HG03064 (cell line): ENCODE data around the gene ERCC1.

Experiments used
- ATAC-seq: cut with Tn5 transposase; IDR thresholded peaks from one replicate; pipeline ENCODE4 v1.9.1; 2021; ENCODE audit warnings: low read depth; ENCODE audit not compliant: unreplicated experiment

The ERCC1 gene

DNA sequence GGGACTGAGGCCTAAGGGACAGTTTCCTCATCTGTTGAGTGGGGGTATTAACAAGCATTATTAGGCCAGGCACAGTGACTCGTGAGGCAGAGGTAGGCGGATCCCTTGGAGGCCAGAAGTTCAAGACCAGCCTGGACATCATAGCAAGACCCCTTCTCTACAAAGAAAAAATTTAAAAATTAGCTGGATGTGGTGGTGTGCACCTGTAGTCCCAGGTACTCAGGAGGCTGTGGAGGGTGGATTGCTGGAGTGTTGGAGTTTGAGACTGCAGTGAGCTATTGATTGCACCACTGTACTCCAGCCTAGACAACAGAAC, 32.7 kb upstream of the ERCC1 start:
- ATAC-seq = no peak

DNA sequence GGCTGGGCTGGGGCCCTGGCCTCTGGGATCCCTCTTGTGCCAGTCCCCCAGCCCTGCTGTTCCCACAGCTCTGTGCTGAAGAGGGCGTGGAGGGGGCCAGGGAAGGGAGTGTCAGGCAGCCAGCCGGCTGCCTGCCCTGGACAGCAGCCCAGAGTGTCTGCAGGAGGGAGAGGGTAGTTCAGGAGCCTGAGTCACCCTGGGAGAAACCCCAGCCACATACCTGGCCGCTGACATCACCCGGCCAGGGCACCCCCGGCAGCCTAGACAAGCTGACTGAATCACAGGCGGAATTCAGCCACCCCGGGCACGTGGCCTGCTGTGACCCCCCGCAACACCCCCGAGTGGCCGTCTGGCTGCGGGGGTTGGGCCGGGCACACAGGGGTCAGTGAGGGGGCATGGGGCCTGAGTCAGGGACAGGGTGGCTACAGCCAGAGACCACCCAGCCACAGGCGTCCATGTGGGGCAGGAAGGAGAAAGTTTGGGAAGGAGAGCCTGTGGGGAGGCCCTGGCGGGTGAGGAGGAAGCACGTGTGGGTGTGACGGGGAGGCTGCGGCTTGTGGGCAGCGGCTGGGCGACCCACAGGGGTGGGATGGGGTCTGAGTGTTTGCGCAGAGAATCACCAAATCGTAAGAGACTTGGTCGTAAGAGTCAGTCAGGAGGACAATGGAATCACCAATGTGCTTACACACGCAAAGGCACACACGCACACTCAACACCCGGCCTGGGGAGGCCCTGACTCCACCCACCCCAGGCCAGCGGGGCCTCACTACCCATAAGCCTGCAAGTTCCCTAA, 32.2 kb upstream of the ERCC1 start:
- no peak for ATAC-seq

DNA sequence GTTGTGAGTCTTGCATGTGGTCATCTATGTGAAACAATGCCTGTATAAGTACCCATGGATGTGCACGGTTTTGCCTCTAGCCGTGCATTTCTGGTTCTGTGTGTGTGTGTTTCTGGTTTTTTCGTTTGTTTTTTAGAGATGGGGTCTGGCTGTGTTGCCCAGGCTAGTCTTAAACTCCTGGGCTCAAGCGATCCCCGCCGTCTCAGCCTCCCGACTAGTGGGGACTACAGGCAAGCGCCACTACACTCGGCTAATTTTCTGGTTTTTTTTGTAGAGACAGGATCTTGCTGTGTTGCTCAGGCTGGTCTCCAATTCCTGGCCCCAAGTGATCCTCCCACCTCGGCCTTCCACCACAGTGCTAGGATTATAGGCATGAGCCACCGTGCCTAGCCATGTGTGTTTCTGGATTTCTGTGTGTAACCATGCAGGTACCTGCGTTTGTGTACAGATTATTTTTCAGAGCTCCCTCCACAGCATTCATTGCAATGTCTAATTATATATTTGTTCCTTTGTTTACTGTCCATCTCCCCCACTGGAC, 28.2 kb upstream of the ERCC1 start:
- no peak for ATAC-seq

DNA sequence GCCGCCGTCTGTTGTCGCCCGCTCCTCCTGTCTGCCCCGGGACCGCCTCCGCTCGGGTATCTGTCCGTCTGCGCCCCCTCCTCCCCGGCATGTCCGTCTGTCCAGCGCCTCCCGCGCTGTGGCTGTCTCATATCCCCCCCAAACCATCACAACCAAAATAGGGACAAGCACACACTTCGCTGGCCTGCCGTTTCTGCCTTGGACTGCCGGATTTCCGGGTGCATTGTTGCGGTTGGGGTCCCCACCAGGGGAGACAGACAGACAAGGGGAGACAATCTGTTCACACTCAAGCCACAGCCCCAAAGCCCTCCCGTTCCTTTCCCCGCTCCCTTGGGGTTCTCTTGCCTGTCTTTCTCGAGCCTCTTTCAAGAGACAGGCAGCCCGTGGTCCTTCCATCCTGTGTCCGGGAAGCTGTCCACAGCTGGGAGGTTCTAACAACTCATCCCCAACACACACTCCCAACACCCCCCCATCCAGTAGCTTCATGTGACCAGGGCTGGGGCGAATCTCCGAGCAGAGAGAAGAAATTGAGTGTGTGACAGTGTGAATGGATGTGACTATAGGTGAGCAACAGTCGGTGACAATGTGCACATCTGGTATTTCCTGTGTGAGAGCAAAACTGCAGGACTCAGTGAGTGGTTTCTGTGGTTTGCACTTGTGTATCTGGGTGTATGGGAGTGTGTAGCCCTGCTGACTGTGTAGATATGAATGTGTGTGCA, 27.6 kb upstream of the ERCC1 start:
- ATAC-seq = peak; percentile 9

DNA sequence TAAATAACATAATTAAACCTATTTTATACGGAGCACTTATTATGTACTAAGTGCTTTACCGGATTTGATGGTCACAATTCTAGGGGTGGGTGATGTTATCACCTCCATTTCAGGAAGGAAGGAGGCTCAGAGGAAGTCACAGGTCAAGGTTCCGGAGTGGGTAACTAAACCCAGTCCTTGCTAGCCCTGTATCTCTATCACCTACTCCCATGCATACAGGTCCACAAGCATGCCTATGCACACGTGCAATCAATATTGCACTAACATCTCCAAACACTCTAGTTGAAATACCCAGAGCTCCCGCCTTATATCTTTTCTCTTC, 26.3 kb upstream of the ERCC1 start:
- no peak for ATAC-seq

DNA sequence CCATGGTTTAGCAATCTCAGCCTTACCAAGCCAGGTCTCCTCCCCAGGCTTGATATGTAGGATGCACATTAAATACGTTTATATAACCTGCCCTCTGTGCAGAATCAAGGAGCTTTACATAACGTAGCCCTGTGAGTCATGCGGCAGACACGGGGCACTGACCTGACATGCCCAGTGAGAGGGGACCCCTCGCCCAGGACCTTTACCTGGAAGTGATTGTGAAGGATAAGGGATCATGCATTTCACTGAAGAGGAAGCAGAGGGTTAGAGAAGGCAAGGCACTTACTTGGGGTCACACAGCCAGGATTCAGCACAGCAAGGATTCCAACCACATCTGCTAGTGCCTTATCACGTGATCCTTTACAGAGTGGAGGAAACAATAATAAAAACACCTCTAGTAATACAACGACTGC, 25.2 kb upstream of the ERCC1 start:
- no peak for ATAC-seq

DNA sequence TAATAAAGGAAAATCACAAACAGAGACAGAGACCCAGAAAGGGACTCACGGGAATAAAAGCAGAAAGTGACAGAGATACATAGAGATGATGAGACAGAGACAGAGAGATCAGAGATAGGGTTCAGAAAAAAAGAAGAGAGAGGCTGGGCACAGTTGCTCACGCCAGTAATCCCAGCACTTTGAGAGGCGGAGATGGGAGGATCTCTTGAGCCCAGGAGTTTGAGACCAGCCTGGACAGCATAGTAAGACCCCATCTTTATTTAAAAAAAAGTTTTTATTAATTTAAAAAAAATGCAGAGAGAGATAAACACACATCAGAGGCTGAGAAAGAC, 24.7 kb upstream of the ERCC1 start:
- ATAC-seq = no peak

DNA sequence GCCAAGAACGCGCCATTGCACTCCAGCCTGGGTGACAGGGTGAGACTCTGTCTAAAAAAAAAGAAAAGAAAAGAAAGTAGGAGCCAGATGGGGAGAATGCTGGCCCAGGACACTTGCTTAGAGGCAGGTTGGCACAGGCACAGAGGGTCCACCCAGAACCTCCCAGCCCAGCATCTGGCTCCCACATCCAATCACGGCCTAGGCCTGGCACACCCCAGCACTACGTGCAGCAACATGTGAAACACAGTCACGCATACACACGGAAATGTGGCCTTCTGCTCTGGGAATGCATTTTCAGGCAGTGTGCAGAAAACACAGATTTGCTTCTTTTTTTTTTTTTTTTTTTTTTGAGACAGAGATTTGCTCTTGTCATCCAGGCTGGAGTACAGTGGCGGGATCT, 23.2 kb upstream of the ERCC1 start:
- ATAC-seq = no peak

DNA sequence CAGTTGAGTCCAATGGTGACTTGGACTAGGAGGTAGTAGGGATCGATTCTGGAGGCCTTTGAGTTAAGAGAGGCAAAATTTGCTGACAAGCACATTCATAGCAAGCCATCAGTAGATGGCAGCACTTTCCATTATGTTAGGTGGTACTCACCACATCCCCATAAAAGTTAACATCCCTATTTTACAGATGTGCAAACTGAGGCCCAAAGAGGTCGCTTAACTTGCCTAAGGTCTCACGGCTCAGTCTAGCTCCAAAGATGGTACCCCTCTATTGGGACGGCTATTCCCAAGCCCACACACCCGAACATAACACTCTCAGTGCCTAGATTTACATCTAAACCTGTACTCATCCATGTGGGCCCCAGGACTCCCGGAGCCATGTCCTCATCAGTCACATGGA, 22.6 kb upstream of the ERCC1 start:
- ATAC-seq = no peak

DNA sequence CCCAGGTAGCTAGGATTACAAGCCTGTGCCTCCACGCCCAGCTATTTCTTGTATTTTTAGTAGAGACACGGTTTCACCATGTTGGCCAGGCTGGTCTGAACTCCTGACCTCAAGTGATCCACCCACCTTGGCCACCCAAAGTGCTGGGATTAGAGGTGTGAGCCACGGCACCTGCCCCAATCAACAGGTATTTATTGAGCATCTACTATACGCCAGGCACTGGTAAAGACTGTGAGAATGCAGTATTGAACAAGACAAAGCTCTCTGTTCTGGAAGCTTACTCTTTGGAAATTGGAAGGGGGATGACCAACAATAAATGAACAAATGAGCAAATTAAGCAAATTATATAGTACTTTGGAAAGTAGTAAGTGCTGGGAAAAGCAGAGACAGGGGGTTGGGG, 21.4 kb upstream of the ERCC1 start:
- ATAC-seq = no peak

DNA sequence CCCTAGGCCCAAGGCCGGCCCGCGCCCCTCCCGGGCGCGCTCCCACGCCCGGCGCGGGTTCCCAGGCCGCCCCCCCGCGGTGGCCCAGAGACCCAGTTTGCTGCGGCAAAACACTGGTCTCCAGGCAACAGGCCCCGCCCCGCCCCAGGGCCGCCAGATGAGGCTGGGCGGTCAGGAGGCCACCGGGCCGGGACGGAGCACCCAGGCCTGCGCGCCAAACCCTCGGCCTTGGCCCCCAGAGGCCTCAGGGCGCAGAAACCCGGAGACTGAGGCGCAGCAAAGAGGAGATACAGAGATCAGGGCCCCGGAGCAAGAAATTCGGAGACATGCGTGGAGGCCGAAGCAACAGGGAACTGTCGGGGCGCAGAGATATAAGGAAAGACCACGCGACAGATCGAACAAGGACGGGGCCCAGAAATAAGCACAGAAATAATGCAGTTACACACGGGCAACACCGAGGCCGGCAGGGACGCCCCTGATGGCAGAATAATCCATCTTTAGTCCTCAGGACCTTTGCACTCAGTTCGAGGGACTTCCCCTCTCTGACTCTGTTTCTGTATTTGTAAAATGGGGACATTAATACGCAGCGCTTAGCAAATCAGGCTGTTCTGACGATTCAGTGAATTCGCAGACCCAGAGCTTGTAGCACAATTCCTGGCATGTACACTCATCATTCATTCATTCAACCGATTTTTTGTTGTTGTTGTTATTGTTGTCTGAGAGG, 20.8 kb upstream of the ERCC1 start:
- no peak for ATAC-seq

DNA sequence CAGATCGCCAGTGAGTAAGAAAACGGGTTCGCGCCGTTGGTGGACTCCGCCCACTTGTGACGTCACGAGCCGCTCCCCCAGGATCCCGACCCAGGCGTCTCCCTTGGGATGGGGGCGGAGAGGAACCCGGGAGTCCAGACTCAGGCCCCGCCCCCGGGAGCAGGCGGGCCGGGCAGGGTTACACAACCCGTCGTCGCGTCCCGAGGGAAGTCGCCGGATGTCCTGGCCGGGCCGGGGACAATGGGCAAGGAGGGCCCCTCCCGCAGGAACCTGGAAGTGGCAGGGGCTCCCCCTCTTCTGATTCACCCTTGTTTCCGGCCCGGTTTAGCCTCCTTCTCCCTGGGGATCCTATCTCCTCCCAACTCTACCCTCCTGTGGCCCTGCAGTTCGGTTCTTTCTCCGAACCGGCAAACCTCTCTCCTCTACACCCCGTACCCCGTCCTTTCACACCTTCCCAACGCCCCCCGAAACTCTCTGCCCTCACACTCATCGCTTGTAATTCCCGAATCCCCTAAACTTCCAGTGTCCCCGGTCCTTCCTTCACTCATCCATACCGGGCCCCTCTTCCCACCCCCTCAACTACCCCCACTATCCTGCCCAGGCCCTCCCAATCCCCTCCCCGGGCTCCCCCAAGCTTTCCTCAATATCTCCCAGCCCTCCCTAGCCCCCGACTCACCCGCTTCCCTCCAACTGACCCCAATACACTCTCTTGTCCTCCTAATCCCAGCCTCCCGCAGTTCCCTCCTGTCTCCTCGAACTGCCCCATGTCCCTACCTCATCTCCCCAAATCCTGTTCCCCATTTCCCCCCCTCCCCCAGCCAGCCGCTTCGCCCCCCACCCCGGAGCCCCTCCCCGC, 20.0 kb upstream of the ERCC1 start:
- no peak for ATAC-seq

DNA sequence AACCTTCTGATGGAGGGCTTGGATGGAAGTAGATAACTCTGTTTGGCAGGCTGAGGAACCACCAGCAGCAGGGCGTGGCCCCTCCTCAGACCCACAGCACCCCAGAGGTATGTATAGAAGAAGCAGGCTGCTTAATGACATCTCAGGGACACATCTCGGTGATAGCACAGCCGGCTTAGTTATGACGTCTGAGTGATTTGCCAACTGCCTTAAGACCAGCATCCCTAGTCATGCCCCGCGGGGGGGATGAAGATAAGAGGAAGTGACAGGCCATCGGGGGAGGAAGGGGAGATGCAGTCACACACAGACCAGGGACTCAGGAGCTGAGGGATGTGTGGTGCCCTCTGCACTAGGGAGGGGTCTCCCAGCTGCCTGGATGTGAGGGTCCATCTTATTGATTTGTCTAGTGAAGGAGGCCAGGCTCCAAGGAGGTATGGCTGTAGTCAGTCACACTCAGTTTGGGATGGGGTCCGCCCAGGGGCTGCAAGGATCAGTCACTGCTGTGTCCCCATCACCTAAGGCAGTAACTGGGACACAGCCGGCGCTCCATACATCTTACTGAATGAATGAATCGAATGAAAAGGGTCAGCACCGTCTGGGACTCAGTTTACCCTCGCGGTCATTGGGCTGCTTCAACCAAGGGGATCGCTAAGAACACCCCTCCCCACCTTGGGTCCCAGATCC, 19.2 kb upstream of the ERCC1 start:
- ATAC-seq = no peak

DNA sequence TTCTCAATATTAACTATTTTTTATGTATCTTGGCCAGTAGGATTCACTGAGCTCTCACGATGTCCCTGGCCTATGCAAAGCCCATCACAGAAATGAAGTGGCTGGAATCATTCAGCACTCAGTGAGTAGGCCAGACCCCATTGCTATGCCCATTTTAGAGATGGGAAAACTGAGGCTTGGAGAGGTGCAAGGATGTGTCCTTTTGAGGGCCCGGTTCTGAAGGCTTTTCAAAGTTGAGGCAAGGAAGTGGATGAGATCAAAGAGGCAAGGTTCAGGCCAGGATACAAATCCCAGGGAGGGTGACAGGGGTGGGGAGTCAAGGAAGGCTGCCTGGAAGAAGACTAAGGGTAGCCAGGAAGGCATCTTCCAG, 18.7 kb upstream of the ERCC1 start:
- no peak for ATAC-seq

DNA sequence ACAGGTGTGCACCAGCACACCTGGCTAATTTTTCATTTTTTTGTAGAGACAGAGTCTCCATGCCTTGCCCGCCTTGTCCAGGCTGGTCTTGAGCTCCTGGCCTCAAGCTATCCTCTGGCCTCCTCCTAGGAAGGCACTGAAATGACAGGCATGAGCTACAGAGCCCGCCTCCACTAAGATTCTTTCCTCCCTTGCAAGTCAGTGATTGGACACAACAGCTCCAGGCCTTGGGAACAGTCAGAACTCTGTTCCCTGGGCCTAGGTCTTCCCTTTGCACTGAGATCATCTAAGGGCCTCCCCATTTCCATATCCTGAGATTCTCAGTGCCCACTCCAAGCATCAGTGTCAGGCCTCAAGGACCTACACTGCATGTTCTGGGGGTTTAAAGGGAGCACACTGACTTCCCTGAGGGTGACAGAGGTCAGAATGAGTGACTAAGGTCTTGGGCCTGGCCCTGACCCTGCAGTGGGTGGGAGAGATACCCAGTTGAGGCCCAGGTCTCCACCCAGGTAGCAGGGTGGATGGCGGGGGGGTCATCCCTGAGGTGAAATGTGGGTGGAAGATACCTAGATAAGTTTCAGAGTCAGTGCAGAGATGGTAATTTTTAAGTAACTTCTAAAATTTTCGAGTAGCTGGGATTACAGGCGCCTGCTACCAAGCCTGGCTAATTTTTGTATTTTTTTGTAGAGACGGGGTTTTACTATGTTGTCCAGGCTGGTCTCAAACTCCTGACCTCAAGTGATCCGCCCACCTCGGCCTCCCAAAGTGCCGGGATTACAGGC, 17.3 kb upstream of the ERCC1 start:
- no peak for ATAC-seq

DNA sequence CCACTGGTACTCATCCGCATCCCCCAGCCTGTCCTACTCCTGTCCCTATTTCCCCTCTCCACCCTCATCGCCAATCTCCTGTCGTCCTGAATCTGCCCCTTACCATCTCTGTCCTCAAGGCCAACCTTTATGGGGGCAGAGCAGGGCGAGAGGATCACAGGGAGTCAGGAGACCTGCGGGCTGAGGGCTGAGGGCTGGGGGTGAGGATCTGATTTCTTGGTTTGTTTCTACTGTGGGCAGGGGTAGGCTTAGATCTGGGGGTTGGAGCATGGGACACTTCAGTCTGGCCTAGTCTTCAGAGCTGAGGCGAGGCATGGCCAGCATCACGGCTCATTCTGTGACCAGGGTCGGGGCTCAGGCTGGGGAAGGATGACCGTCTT, 16.5 kb upstream of the ERCC1 start:
- no peak for ATAC-seq

DNA sequence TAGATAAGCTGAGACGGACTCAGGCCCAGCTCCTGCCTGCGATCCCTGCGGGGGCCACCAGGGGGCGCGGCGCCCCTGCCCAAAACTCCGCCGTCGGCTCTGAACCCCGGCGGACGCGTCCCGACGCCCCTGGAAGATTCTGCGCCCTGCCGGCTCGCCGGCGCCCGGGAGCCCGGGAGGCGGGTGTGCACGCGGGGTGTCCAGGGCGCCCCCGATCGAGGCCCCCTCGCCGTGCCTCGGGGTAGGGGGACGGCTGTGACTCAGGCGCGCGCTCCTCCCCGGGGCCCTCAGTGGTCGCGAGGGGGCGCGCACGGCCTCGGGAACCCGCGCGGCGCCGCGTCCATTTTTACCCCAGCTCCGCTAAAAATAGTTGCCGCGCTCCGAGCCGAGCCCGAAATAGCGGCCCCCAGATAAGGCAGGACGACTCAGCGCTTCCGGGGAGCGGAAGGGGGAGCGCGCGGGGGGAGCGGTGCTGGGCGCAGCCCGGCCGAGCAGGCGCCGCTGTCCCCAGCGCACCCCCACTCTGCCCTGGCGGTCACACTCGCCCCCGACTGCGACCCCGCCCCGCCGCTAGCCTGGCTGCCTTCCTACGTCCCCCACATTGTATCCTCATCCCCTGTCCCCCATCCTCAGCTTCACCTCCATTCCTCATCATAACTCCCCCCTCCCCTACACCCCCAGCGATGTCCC, 16.0 kb upstream of the ERCC1 start:
- peak; percentile 37 for ATAC-seq

DNA sequence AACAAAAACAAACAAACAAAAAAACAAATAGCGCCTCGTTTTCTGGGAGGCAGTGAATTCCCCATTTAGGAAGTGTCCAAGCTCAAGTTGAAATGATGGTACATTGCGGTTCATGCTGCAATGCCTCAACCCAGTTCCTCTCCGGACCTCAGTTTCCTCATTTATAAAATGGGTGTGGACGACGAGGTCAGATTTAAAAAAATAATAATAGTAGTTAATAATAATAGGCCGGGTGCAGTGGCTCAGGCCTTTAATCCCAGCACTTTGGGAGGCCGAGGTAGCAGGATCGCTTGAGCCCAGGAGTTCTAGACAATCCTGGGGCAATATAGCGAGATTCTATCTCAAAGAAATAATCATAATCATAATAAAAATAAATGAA, 15.5 kb upstream of the ERCC1 start:
- ATAC-seq = no peak

DNA sequence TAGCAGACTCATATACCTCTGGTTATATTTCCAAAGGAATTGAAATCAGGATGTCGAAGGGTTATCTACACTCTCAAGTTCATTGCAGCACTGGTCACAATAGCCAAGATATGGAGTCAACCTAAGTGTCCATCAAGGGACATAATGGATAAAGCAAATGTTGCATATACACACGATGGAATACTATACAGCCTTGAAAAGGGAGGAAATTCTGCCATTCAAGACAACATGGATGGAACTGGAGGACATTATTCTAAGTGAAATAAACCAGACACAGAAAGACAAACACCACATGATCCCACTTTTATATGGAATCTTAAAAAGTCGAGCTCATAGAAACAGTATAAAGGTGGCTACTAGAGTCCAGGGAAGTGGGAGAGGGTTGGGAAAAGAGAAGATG, 13.6 kb upstream of the ERCC1 start:
- ATAC-seq = no peak
